Measurements from ENCODE around the gene LHX6.

The LHX6 gene

DNA sequence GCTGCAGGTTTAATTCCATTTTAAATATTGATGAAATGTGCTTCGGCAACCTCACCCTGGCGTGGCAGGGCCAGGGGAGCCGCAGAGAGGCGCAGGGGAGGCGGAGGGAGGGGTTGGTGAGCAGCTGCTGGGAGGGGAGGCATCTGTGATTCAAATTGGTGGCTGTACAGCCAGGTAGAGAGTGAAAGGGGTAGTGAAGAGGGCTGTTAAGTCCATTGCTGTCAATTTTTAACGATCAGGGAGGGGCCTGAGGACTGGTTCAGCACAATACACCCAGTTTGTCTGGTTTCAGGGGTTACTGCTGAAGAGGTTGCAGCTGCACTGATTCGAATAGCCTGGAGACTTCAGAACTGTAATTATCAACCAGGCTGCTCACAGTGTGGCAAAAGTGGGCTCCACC is 31.3 kb downstream of the LHX6 start:
- H3K4me3 Mint-ChIP-seq: no peak overlapping the region
- no peaks in the 10 kb centered on the region for H3K36me3 Mint-ChIP-seq (ENCODE audit: low read depth)
- no peaks in the 10 kb centered on the region for H3K9me3 Mint-ChIP-seq
- H3K4me1 Mint-ChIP-seq: no peaks in the 10 kb centered on the region
- no peak for DNase-seq
- no peak overlapping the region for H3K27ac Mint-ChIP-seq
- ATAC-seq: no peak
- peaks cover 5% of the 10 kb centered on the region for H3K27me3 Mint-ChIP-seq

- Mint-ChIP-seq H3K27me3 (peaks cover 5% of the 10 kb centered on the region), H3K9me3 (no peaks in the 10 kb centered on the region), H3K4me1 (no peaks in the 10 kb centered on the region), H3K4me3 (no peak overlapping the region), H3K27ac (no peak overlapping the region), H3K36me3 (ENCODE audit: low read depth) (no peaks in the 10 kb centered on the region)
- DNase-seq (no peak), ATAC-seq (no peak)
Measured at GRCh38 chr9:122195875-122196274, 32.9 kb downstream of the LHX6 start.

DNA sequence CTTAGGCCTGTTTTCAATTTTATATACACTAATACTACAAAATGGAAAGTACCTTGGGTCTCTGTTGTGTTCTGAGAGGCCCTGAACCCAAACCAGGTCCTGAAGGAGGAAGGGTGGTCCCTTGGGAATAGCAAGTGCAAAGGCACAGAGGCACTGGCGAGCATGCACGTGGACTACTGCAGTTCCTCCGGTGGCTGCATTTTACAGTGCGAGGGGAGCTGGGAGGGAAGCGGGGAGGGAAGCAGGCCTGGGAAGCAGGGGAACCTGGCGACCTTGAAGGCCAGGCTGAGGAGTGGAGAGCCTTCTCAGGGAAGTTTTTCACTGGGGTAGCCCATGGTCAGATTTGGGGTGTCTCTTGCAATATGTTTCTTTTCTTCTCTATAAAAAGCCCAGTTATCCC is 35.1 kb downstream of the LHX6 start:
- Mint-ChIP-seq H3K36me3 (ENCODE audit: low read depth) (no peaks in the 10 kb centered on the region), H3K27me3 (peaks cover 5% of the 10 kb centered on the region)
- no peak for ATAC-seq

DNA sequence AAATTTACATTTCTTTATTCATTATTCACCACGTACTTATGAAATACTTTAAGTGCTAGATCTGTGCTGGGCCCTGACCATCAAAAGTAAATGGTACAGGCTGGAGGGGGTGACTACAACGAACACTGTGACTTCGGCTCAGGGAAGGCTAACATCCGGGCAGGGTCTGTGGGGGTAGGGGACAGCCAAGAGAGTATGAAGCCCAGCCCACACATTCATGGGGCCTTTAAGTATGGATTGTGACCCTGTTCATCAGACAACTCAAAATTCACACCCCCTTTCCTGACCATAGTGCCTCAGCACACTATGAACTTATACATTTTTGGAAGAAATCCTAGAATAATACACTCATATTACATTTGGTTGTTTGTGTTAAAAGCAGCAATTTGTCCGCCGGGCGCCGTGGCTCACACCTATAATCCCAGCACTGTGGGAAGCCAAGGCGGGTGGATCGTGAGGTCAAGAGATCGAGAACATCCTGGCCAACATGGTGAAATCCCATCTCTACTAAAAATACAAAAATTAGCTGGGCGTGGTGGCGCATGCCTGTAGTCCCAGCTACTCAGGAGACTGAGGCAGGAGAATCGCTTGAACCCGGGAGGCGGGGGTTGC is 35.7 kb downstream of the LHX6 start:
- Mint-ChIP-seq H3K9me3 (no peaks in the 10 kb centered on the region), H3K27me3 (no peaks in the 10 kb centered on the region), H3K4me3 (no peak overlapping the region), H3K27ac (no peak overlapping the region), H3K4me1 (no peaks in the 10 kb centered on the region), H3K36me3 (ENCODE audit: low read depth) (no peaks in the 10 kb centered on the region)
- DNase-seq: no peak
- ATAC-seq: no peak

More for the DNA sequence above, 35.1 kb downstream of the LHX6 start:
- Mint-ChIP-seq H3K9me3 (no peaks in the 10 kb centered on the region), H3K4me3 (no peak overlapping the region), H3K4me1 (no peaks in the 10 kb centered on the region), H3K27ac (no peak overlapping the region)
- DNase-seq: no peak

- no peaks in the 10 kb centered on the region for H3K9me3 Mint-ChIP-seq
- no peaks in the 10 kb centered on the region for H3K4me1 Mint-ChIP-seq
- H3K36me3 Mint-ChIP-seq (ENCODE audit: low read depth): no peaks in the 10 kb centered on the region
- no peak overlapping the region for H3K27ac Mint-ChIP-seq
- H3K4me3 Mint-ChIP-seq: no peak overlapping the region
- DNase-seq (no peak), ATAC-seq (no peak)
- no peaks in the 10 kb centered on the region for H3K27me3 Mint-ChIP-seq
Measured at GRCh38 chr9:122192261-122192875, 36.4 kb downstream of the LHX6 start.

- no peaks in the 10 kb centered on the region for H3K36me3 Mint-ChIP-seq (ENCODE audit: low read depth)
- DNase-seq (no peak), ATAC-seq (no peak)
- no peaks in the 10 kb centered on the region for H3K27me3 Mint-ChIP-seq
- no peak overlapping the region for H3K4me3 Mint-ChIP-seq
- no peak overlapping the region for H3K27ac Mint-ChIP-seq
- no peaks in the 10 kb centered on the region for H3K4me1 Mint-ChIP-seq
- no peaks in the 10 kb centered on the region for H3K9me3 Mint-ChIP-seq
Measured at GRCh38 chr9:122191584-122191983, 37.2 kb downstream of the LHX6 start.

- Mint-ChIP-seq H3K4me1 (no peaks in the 10 kb centered on the region), H3K9me3 (no peaks in the 10 kb centered on the region), H3K27ac (no peak overlapping the region), H3K27me3 (no peaks in the 10 kb centered on the region), H3K4me3 (no peak overlapping the region), H3K36me3 (ENCODE audit: low read depth) (no peaks in the 10 kb centered on the region)
- ATAC-seq (no peak), DNase-seq (no peak)
Measured at GRCh38 chr9:122190597-122191381, 38.0 kb downstream of the LHX6 start.

DNA sequence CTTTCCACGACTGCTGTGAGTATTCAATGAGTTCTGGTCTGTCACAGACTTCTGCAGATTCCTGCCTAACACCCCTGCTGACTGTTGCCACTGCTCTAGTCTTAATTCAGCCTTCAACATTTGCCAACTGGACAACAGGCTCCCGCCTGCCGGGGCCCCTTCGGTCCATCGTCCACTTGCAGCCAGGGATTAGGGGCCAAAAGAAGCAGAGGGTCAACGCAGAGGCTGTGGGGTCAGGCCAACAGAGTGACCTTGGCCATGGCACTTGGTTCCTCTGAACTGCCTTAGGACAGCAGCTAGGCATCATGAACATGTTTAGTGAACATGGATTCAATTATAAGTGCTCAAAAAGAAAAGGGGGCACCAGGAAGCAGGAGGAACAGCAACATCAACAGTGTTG is 40.4 kb downstream of the LHX6 start:
- ATAC-seq: no peak
- Mint-ChIP-seq H3K4me1 (no peaks in the 10 kb centered on the region), H3K27ac (no peak overlapping the region), H3K36me3 (ENCODE audit: low read depth) (no peaks in the 10 kb centered on the region), H3K27me3 (peaks cover under 1% of the 10 kb centered on the region), H3K9me3 (no peaks in the 10 kb centered on the region), H3K4me3 (no peak overlapping the region)
- no peak for DNase-seq

GRCh38 chr9:122186777-122187470 is 41.8 kb downstream of the LHX6 start:
- ATAC-seq (no peak), DNase-seq (no peak)
- H3K4me3 Mint-ChIP-seq: no peak overlapping the region
- H3K27me3 Mint-ChIP-seq: peaks cover 9% of the 10 kb centered on the region
- no peaks in the 10 kb centered on the region for H3K36me3 Mint-ChIP-seq (ENCODE audit: low read depth)
- H3K27ac Mint-ChIP-seq: no peak overlapping the region
- no peaks in the 10 kb centered on the region for H3K4me1 Mint-ChIP-seq
- no peaks in the 10 kb centered on the region for H3K9me3 Mint-ChIP-seq

- no peak overlapping the region for H3K27ac Mint-ChIP-seq
- no peaks in the 10 kb centered on the region for H3K36me3 Mint-ChIP-seq (ENCODE audit: low read depth)
- ATAC-seq (no peak), DNase-seq (no peak)
- H3K27me3 Mint-ChIP-seq: peaks cover 9% of the 10 kb centered on the region
- no peaks in the 10 kb centered on the region for H3K4me1 Mint-ChIP-seq
- H3K9me3 Mint-ChIP-seq: no peaks in the 10 kb centered on the region
- H3K4me3 Mint-ChIP-seq: no peak overlapping the region
Measured at GRCh38 chr9:122186301-122186700, 42.5 kb downstream of the LHX6 start.

DNA sequence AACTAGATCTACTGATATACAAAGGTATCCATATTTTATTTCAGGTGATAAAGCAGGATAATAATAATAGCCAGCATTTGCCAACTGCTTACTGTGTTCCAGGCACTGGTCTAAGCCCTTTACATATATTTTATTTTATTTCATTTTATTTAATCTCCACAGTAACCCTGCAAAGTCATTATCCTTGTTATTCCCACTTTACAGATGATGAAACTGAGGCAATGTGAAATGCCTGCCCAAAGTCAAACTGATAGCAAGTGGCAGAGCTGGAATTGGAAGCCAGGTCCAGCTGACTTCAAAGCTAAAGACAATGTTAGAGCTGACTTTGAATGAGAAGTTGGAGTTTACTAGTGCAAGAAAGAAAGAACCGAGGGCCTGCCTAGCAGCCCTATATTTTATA is 44.2 kb downstream of the LHX6 start:
- Mint-ChIP-seq H3K4me1 (no peaks in the 10 kb centered on the region), H3K4me3 (no peak overlapping the region), H3K27me3 (peaks cover 9% of the 10 kb centered on the region), H3K36me3 (ENCODE audit: low read depth) (no peaks in the 10 kb centered on the region), H3K27ac (no peak overlapping the region), H3K9me3 (no peaks in the 10 kb centered on the region)
- ATAC-seq (no peak), DNase-seq (no peak)

- Mint-ChIP-seq H3K27ac (no peak overlapping the region), H3K9me3 (no peaks in the 10 kb centered on the region), H3K27me3 (peaks cover 9% of the 10 kb centered on the region), H3K4me3 (no peak overlapping the region), H3K36me3 (ENCODE audit: low read depth) (no peaks in the 10 kb centered on the region), H3K4me1 (no peaks in the 10 kb centered on the region)
- no peak for ATAC-seq
- no peak for DNase-seq
Measured at GRCh38 chr9:122183501-122183900, 45.3 kb downstream of the LHX6 start.

DNA sequence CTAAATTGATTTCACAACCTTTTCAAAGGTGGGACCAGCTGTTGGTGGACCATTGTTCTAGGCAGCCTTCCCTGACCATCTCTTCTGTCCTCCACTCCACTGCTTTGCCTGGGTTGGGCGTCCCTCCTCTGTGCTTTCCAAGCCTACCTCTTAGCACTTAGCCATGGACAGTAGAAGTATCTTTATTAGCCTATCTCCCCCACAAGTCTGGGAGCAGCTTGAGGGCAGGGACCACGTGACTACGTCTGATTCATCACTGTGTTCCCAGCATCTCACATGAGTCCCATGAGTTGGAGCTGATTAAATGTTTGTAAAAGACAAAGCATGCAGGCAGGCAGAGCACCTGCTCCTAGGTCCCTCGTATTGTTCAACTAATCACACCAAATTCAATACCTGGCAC is 48.1 kb downstream of the LHX6 start:
- no peaks in the 10 kb centered on the region for H3K9me3 Mint-ChIP-seq
- H3K4me1 Mint-ChIP-seq: no peaks in the 10 kb centered on the region
- no peak for DNase-seq
- H3K4me3 Mint-ChIP-seq: no peak overlapping the region
- H3K36me3 Mint-ChIP-seq (ENCODE audit: low read depth): no peaks in the 10 kb centered on the region
- ATAC-seq: no peak
- no peak overlapping the region for H3K27ac Mint-ChIP-seq
- peaks cover 13% of the 10 kb centered on the region for H3K27me3 Mint-ChIP-seq

DNA sequence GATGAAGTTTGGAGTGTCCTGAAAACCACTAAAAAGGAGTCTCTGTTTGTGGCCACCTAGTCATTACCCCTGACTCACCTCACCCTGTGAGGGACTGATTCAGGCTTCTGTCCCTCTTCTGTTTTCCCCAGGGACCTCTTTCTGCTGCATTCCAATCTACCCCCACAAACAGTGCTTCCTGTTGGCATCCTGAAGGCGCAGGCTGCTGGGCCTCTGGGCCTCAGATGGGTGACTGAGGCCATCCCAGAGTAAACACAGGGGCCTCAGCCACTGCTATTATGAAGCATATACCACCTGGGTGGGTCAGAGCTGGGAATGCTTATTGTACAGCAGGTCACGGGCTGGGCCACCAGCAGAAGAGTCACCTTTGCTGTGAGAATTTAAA is 49.1 kb downstream of the LHX6 start:
- Mint-ChIP-seq H3K27ac (no peak overlapping the region), H3K4me3 (no peak overlapping the region), H3K27me3 (peaks cover 13% of the 10 kb centered on the region), H3K9me3 (no peaks in the 10 kb centered on the region), H3K4me1 (no peaks in the 10 kb centered on the region), H3K36me3 (ENCODE audit: low read depth) (no peaks in the 10 kb centered on the region)
- no peak for ATAC-seq
- DNase-seq: no peak

Measured in activated naive CD8-positive, alpha-beta T cell treated with anti-CD3 and anti-CD28 coated beads, Interleukin-2, amount 50 U/mL, for 24 hours (primary cell).